HG03565 (cell line): ENCODE data around the gene MAGI2.

Source experiments
- ATAC-seq: cut with Tn5 transposase; IDR thresholded peaks from one replicate; pipeline ENCODE4 v1.9.1; 2021; ENCODE audit warnings: mild to moderate bottlenecking, moderate library complexity; ENCODE audit not compliant: unreplicated experiment

MAGI2 gene

DNA sequence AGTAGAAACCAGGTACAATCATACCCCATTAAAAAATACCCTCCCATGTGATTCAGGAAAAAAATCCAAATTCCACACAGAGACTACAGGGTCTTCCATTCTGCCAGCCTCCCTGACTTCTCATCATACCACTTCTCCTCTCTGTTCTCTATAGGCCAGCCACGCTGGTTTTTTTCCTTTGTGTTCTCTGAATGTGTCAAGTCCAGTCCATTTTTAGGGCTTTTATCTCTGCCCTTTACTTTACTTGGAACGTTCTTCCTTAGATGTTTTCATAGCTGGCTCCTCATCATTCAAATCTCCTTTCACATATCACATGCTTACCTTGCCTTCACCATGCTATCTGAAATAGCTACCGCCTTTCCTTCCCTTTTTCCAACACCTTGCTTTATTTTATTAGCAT, 1057.3 kb downstream of the MAGI2 start:
- no peak for ATAC-seq

DNA sequence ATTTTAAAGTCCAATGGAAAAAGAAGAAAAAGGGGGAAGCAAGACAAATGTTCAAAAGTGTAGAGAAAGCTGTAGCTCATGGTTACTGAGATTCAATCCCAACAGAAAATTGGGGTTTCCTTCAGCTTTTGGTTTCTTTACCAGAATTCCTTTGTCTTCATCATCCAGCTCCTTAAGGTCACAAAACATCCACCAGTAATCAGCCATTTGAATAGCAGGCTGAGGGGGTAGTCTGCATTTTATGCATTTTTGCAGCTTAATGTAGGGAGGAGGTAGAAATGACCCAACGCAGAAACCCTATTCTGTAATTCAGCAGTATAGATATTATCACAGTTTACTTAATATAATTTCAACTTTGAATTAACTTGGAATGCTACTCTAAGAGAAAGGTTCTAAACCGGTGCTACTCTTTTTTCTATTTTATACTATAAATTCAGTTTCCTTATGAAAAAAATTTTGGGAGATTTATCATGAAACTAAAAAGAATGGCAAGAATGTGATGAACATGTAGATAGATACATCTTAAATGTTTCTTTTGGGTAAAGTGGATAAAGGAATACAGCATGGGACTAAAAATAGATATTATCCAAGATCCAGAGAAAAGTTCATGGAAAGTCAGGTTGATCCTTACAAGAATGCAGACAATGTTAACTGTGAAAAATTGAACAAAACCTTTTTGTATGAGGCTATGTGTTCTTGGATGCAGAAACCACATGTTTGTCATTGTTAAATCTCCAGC, 1058.0 kb downstream of the MAGI2 start:
- ATAC-seq: no peak

GRCh38 chr7:78389022-78389421, 1064.4 kb downstream of the MAGI2 start:
- ATAC-seq: no peak

DNA sequence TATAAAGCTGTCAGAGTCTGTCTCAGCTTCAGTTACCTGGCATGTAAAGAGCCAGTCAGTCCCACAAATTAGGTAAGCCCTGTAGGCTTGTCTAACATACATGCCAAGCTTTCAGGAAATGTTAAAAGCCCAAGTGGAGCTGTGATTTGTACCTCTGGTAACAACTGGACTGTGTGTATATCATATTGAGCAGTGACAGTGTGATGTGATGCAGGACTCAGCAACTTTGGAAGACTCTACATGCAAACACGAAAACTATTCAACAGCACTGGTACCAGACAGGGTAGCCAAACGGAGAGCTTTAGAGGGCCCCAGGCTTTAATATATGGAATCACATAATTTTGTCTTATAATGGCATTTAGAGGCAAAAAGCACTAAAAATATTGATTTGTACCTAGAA, 1066.9 kb downstream of the MAGI2 start:
- ATAC-seq: no peak

- no peak for ATAC-seq
Measured at GRCh38 chr7:78383096-78383880, 1070.2 kb downstream of the MAGI2 start.

- ATAC-seq: no peak
Measured at GRCh38 chr7:78379148-78379547, 1074.3 kb downstream of the MAGI2 start.

DNA sequence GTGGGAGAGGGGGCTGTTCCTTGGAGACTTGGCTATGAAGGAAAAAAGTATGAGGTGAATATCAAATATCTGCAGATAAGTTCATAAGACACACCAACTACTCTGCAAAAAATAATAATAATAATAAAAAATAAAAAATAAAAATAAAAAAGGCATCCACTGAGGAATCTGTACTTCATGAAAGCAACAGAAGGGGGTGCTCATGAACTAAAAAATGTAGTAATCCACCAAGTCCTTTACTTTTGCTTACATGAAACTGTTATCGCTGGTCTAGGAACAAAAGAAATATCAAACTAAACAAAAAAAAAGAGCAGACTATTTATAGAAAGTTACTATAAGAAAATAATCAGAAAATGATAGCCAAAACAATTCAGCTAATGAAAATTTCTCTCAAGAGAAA, 1075.9 kb downstream of the MAGI2 start:
- ATAC-seq: no peak

- ATAC-seq: no peak
Measured at GRCh38 chr7:78370936-78371335, 1082.5 kb downstream of the MAGI2 start.

- no peak for ATAC-seq
Measured at GRCh38 chr7:78368771-78369170, 1084.7 kb downstream of the MAGI2 start.

GRCh38 chr7:78367280-78367773, 1086.1 kb downstream of the MAGI2 start:
- ATAC-seq: no peak

- no peak for ATAC-seq
Measured at GRCh38 chr7:78363866-78364265, 1089.6 kb downstream of the MAGI2 start.

DNA sequence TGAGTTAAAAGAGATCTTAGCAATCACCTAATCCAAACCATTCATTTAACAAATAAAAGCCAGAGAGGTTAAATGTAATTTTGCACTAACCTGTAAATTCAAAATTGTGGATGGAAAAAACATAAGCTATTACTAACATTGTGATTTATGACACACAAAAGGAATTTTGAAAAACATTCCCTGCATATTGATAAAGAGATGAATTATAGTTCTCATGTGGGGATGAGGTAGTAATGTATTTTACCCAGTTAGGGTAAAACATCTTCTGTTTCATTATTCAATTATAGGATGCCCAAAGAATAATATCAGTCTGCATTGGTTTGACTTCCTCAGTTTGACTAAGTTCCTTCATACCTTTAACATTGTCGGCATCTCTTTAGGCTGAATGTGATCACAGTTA, 1093.6 kb downstream of the MAGI2 start:
- no peak for ATAC-seq

DNA sequence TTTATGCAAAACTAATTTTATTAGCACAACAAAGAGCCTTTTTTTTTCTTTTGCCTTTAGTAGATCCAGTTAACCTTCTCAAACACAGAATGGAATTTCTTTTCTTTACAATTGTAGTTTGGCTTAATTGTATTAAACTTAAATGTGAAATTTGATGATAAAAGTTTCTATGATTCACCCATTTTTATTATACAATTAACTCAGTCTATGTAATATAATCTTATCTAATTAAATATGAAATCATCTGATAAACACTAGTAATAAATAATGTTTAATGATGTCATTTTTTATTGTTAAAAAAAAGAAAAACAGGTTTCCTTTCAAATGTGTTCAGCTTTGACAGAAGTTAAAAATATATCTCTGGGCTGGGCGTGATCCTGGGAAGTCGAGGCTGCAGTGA, 1095.8 kb downstream of the MAGI2 start:
- no peak for ATAC-seq

DNA sequence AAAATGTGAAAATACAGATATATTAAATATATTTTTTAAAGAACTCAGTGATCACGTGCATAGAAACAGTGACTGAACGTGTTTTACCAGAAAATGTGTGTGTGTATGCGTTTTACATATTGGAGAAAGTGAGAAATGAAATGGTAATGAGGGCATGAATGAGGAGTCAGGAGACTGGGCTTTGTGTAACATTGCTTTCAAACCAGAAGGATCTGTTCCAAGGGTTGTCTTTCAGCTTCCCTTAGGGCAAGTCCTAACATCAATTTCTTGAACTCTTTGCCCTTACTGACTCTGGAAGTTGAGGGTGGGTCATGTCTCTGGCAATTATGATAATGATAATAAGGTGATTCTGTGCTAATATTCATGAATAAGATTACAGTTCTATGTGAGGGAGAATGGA, 1097.6 kb downstream of the MAGI2 start:
- ATAC-seq: no peak

GRCh38 chr7:78350926-78351325, 1102.5 kb downstream of the MAGI2 start:
- no peak for ATAC-seq

DNA sequence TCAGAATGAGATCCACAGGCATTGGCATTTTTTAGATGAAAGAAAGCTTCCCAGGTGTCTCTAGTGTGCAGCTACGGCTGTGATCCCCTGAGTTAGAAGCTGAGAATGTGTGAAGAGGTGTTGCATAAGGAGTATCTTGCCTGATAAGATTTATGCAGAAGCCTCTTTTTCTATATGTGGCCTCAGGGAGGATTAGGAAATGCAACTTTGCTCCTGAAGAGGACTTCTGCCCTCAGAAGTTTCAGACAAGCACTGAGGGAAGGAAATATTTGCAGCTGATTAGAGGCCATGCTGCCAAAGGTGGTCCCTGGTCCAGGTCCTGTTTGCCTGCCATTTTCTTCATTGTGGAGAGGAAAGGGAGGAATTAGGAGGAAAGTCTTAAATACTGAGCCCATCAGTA, 1103.1 kb downstream of the MAGI2 start:
- ATAC-seq: no peak

- no peak for ATAC-seq
Measured at GRCh38 chr7:78346827-78347226, 1106.6 kb downstream of the MAGI2 start.

DNA sequence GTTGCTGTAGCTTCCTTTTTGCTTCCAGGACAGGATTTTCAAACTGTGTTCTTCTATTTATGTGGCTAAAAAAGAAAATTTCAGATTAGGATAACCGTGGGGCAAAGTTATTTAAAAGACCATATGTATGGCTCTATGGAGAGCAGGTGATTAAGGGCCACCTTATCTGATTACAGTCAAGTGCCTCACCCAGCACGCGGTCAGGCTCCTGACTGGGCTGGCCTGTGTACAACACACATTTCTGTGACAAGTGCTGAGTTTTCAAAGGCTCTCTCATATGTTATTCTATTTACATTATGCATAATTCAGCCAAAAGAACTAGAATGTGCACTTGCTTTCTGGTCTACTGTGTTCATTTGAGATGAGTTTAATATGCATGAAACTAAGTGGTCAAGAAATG, 1107.5 kb downstream of the MAGI2 start:
- ATAC-seq: no peak

DNA sequence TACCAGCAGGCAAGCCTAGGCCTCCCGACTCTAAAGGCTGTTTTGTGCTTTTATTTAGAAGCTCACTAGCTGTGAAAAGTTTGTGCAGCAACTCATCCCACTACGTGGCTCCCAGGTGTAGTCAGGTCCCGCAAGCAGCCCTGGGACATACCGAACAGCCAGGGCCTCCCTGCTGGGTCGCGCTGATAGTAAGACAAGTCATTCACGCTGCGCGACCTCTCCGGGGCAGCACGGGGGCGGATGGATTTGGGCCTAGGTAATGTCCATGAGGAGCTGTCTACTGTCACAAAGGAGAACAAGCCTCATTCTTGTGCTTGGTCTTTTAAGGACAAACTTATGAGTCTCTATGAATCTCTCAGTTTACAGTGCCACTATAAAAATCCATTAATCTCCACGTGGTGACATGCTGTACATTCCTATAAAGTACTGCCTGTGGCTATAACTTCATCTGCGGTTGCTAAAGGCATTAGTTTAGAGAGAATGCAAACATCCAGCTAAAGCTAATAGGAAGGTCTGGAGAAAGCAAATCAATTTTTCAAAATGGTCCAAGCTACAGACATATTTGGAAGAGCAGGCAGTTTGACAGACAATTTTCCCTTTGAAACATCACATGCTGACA, 1108.1 kb downstream of the MAGI2 start:
- no peak for ATAC-seq

GRCh38 chr7:78334426-78334825, 1119.0 kb downstream of the MAGI2 start:
- no peak for ATAC-seq

DNA sequence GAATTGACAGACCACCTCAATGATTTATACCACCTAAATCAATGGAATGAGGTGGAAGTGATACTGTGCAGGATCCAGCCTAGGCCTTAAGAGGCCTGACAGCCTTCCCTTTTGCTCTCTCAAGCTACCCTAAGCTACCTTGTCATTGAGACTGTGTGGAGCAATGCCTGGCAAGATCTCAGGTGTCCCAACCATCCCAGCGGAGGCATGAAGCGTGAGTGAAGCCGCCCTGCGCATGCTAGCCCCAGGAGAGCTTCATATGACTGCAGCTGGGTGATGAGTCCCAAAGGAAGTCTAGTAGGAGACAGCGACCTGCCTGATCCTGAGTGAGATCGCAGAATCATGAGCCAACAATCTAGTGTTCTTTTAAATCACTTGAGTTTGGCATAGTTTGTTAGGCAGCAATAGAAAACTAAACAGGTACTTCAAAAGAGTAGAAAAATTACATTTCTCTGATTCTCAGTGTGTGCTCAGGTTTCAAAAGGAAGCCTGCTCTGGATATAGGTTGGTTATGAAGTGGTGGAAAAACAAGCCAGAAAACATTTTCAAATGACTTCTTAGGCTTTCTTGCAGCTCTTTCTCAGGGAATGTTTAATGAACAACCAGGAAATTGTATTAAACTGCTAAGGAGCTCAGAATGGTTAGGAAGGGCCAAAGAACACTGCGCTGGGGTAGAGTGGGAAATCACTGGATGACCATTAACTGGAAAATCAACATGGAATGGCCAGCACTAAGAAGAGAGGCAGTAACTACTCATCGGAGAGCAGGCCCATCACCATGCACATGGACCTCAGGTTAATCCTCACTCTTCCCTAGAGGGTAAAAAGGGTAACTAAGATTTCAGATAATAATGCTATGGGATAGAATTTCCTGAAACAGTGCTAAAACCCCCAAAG, 1119.7 kb downstream of the MAGI2 start:
- no peak for ATAC-seq
